HG02759 (cell line): ENCODE results near the gene PDIA6.
"Not testable (repeated sequence)": the region's sequence is repeated elsewhere in the genome, so short reads cannot be mapped to it uniquely, and the experiment has no call there.

Experiments used
- ATAC-seq: cut with Tn5 transposase; IDR thresholded peaks from one replicate; pipeline ENCODE4 v1.9.1; 2021; ENCODE audit warnings: mild to moderate bottlenecking, moderate library complexity; ENCODE audit not compliant: unreplicated experiment

Gene PDIA6

GRCh38 chr2:10813163-10814138 is 866 bp upstream of the PDIA6 start:
- ATAC-seq = not testable (repeated sequence)

- no peak for ATAC-seq
Measured at GRCh38 chr2:10811517-10811916, 1.1 kb downstream of the PDIA6 start.

- peak; percentile 35 for ATAC-seq
Measured at GRCh38 chr2:10810202-10811161, 2.1 kb downstream of the PDIA6 start.

- ATAC-seq = no peak
Measured at GRCh38 chr2:10806543-10806942, 6.0 kb downstream of the PDIA6 start.

- ATAC-seq = not testable (repeated sequence)
Measured at GRCh38 chr2:10805990-10806389, 6.6 kb downstream of the PDIA6 start.

GRCh38 chr2:10802657-10803056 is 9.9 kb downstream of the PDIA6 start:
- no peak for ATAC-seq

- ATAC-seq = no peak
Measured at GRCh38 chr2:10800163-10800562, 12.4 kb downstream of the PDIA6 start.

- no peak for ATAC-seq
Measured at GRCh38 chr2:10798783-10799182, 13.8 kb downstream of the PDIA6 start.

- ATAC-seq = no peak
Measured at GRCh38 chr2:10796703-10797102, 15.9 kb downstream of the PDIA6 start.

- ATAC-seq = no peak
Measured at GRCh38 chr2:10795508-10796046, 17.0 kb downstream of the PDIA6 start.

GRCh38 chr2:10794876-10795275 is 17.7 kb downstream of the PDIA6 start:
- no peak for ATAC-seq

- ATAC-seq = no peak
Measured at GRCh38 chr2:10793816-10794215, 18.8 kb downstream of the PDIA6 start.

- ATAC-seq = no peak
Measured at GRCh38 chr2:10792660-10793400, 19.8 kb downstream of the PDIA6 start.

GRCh38 chr2:10792001-10792634 is 20.5 kb downstream of the PDIA6 start:
- peak; percentile 54 for ATAC-seq

GRCh38 chr2:10790228-10790973 is 22.2 kb downstream of the PDIA6 start:
- no peak for ATAC-seq

- ATAC-seq = no peak
Measured at GRCh38 chr2:10788855-10789254, 23.7 kb downstream of the PDIA6 start.

- no peak for ATAC-seq
Measured at GRCh38 chr2:10787176-10787968, 25.2 kb downstream of the PDIA6 start.

GRCh38 chr2:10786240-10786982 is 26.2 kb downstream of the PDIA6 start:
- no peak for ATAC-seq
